22Rv1 (cell line): ENCODE data around the gene EBF3.

ENCODE experiments used
- H3K27ac ChIP-seq: fragments of 450-650 bp; 2 replicates; pipeline ENCODE4 v1.5.1; 2017
- CTCF ChIP-seq: fragments of 450-650 bp; IDR thresholded peaks from 2 replicates; pipeline ENCODE4 v1.5.1; 2017; ENCODE audit warnings: mild to moderate bottlenecking
- ZFX ChIP-seq: fragments of 450-650 bp; IDR thresholded peaks from 2 replicates; pipeline ENCODE4 v1.6.1; 2017; ENCODE audit warnings: antibody characterized with exemption, borderline replicate concordance

EBF3 gene

GRCh38 chr10:129978322-129978721, 14.2 kb upstream of the EBF3 start:
- no peak overlapping the region for H3K27ac ChIP-seq
- TF ChIP-seq ZFX (no peak), CTCF (no peak)

GRCh38 chr10:129977794-129978193, 13.7 kb upstream of the EBF3 start:
- H3K27ac ChIP-seq = no peak overlapping the region
- TF ChIP-seq CTCF (no peak), ZFX (no peak)

DNA sequence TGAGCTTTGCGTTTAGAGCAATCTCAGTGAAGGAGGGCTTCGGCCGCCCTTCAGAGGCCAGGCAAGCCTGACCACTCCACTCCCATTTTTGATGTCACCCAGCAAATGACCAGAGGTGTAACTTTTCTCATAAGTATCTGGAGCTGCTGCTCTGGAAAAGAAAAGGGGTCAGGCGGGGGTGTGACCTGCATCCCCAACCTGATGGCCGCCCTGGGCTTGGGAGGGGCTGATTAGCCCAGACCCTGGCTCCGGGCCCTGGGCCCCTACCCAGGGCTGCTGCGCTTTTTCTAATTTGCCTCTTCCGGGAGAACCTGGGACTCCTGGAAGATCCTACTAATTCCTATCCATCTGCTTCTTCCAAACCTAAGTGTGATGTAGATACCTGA, 9.6 kb upstream of the EBF3 start:
- no peak overlapping the region for H3K27ac ChIP-seq
- no peak for TF ChIP-seq ZFX

DNA sequence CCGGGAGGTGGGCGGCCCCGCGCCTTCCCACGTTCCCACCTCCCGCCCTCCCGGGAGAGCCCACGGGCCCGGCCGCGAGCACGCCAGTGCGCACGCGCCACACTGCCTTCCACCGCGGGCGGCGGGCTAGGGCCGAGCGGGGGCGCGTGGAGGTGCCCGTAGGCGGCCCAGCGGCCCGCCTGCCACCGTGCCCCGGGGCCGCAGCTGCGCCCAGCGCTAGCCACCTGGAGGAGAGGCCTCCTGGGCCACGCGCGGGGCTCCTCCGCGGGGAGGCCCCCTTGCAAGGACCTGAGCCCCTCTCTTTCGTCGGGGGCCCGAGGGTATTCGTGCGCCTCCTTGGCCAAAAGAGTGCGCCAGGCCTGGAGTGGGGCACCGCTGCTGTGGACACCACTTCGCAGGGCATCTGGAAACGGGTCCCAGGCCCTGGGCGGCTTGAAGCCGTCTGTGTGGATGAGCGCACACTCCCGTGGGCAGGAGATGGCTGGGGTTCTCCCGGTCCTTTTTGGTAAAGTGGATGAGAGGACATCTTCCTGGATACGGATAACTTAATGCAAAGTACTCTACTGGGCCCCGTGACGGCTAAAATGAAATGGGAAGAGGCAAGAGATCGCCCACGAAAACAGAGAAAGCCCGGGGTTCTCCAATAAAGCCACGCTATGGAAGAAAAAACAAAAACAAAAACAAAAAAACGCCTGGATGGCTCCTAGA, 9.0 kb upstream of the EBF3 start:
- no peak overlapping the region for H3K27ac ChIP-seq
- TF ChIP-seq CTCF = no peak
- no peak for TF ChIP-seq ZFX

- no peak overlapping the region for H3K27ac ChIP-seq
- no peak for TF ChIP-seq CTCF
- no peak for TF ChIP-seq ZFX
These were observed 8.3 kb upstream of the EBF3 start for GRCh38 chr10:129972145-129972965.

- H3K27ac ChIP-seq = no peak overlapping the region
- TF ChIP-seq ZFX = no peak
- peak; percentile 88 for TF ChIP-seq CTCF
These were observed 7.5 kb upstream of the EBF3 start for GRCh38 chr10:129971381-129972144.

DNA sequence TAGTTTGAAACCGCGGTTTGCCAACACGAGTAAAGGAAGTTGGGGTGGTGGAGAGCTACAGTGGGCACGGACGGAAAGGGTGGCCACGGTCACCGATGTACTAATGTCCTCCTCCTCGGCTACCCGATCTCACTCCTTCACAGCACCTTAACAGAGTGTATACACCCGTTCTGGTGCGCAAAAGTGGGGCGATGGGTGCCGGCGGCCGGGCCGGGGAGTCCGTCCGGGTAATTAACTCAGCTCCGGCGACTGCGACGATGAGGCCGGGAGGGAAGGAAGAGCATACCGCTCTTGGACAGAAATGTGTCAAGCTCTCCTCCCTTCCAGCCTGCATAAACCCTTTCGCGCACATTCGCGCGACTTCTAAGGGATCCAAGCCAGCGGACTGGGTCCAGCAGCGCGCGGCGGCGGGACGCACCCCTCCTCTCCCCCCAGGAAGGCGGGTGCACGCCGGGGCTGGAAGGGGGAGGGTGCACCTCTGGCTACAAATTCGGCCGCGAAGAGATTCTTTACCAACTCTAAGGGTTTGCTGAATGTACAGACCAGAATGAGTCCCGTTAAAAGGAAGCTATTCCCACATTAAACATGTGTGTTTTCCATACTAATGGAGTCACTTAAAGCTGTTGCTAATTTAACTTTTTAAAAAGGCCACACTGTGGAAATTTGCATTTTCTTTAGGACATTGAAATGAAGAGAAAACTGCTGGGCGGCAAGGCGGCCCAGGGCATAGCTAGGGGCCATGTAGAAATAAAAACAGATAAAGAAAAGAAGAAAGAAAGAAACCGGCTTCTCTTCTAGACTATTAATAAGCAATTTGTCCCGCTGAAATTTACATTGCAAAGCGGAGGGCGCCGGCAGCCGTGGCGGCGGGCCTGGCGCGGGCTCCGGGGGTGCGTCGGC, 6.6 kb upstream of the EBF3 start:
- TF ChIP-seq ZFX (no peak), CTCF (no peak)

More for the DNA sequence above, 6.6 kb upstream of the EBF3 start:
- no peak overlapping the region for H3K27ac ChIP-seq
